D721Med (cell line): ENCODE results near the gene ADSS1.

Source experiments
- DNase-seq: peaks from one replicate; pipeline ENCODE4 v3.0.0; 2011; ENCODE audit warnings: low spot score; ENCODE audit not compliant: insufficient read length
- FAIRE-seq: peaks from 2 replicates; lab custom pipeline; 2011; peaks lifted over from hg19 to GRCh38; lab: Jason Lieb, UNC
- TF ChIP-seq, protein P1 (sequence below): IDR thresholded peaks from 2 replicates; pipeline ENCODE4 v1.5.1; 2012; ENCODE audit warnings: mild to moderate bottlenecking, control low read depth; ENCODE audit not compliant: insufficient read depth; ENCODE audit errors: missing control alignments

Gene ADSS1

DNA sequence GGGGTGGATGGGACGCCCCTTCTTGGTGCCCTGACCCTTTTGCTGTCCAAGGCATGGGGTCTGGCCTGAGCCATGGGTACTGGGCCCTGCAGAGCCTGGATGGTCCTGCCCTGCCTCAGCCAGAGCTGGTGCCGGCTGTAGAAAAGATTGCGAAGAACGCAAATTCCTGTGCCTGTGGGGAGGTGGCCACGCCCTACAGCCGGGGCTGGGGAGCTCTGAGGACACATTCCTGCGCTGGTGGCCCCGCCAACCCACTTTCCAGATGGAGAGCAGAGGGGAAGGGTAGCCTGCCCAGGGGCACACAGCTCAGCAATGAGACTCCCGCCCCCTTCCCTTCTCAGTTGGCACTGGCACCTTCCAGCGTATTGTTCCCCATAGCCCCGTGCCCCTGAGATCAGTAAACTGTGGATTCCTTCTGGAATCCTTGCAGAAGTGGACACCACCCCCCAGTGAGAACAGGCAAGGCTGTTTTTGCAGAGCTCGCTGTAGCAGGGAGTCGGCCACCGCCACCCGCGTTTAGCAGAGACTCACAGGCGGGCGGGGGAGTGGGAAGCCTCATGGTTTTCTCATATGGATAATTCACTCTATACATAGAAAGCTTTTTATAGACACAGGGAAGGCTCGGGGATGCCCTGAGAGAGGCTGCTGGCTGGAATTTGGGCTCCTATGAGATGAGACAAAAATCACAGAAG lies 26.0 kb upstream of the ADSS1 start:
- DNase-seq (no peak), FAIRE-seq (no peak)
- TF ChIP-seq, protein P1, sequence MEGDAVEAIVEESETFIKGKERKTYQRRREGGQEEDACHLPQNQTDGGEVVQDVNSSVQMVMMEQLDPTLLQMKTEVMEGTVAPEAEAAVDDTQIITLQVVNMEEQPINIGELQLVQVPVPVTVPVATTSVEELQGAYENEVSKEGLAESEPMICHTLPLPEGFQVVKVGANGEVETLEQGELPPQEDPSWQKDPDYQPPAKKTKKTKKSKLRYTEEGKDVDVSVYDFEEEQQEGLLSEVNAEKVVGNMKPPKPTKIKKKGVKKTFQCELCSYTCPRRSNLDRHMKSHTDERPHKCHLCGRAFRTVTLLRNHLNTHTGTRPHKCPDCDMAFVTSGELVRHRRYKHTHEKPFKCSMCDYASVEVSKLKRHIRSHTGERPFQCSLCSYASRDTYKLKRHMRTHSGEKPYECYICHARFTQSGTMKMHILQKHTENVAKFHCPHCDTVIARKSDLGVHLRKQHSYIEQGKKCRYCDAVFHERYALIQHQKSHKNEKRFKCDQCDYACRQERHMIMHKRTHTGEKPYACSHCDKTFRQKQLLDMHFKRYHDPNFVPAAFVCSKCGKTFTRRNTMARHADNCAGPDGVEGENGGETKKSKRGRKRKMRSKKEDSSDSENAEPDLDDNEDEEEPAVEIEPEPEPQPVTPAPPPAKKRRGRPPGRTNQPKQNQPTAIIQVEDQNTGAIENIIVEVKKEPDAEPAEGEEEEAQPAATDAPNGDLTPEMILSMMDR = no peak

DNA sequence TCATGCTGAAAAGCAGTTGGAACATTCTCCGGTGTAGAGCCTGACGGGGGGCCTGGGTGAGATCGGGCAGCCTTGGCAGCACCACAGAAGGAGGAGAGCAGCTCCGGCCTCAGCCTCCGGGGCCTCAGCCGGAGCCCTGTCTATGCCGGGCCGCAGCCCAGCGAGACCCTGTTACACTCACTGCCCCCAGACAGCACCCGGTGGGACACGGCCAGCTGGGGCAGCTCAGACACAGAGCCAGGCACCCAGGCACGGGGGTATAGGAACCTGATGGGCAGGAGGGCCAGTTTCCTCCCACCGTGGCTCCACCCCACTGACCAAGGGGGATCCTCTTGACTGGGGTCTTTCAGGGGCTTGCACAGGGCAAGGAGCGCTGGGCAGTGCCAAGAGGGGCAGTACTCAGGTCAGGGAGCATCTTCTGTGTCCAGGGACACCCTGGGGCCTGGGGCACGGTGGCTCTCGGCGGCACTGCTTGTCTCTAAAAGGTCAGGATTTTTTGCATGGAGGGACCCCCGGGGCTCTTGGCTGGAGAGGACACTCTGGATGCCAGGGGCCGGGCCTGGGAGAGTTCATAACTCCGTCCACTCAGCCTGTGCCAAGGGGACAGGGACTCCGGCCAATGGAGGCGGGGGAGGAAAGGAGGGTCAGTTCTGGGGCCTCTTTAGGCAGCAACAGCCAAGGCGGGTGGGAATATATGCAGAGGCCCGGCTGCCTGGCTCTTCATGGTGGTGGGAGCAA lies 25.2 kb upstream of the ADSS1 start:
- no peak for FAIRE-seq
- DNase-seq = no peak
- TF ChIP-seq, protein P1 = no peak

DNA sequence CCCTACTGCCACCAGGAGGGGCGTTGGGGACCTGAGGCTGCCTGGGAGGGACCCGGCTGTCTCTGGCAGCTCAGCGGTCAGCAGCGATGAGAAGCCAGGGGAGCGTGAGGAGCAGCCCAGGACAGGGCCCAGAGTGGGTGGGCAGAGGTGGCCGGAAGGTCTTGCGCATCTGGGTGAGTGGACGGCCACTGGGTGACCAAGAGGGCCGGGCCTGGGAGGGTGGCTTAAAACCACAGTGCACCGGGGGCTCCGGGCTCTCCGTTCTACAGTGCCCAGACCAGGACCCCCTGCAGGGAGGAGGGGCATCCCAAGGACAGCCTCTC lies 24.6 kb upstream of the ADSS1 start:
- DNase-seq (no peak), FAIRE-seq (no peak)
- TF ChIP-seq, protein P1 = no peak

DNA sequence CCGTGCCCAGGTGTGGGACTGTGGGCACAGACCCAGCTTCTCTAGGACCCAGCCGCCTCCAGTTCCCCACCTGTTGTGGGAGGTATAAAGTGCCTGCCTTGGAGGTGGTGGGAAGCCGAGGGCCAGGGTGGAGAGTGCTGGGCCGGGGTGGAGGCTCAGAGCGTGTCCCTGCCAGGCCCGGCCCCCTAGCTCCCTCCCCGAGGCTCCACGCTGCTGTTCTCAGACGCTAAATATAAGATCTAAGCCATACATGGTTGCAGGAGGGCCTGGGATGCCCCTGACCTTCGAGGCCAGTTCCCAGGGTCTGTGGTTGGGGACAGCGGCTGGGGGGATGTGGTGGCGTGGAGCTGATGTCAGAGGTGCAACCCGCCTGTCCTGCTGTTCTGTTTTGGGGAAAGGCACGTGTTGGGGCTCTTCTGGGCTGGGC lies 23.8 kb upstream of the ADSS1 start:
- TF ChIP-seq, protein P1 = no peak
- DNase-seq (no peak), FAIRE-seq (no peak)

DNA sequence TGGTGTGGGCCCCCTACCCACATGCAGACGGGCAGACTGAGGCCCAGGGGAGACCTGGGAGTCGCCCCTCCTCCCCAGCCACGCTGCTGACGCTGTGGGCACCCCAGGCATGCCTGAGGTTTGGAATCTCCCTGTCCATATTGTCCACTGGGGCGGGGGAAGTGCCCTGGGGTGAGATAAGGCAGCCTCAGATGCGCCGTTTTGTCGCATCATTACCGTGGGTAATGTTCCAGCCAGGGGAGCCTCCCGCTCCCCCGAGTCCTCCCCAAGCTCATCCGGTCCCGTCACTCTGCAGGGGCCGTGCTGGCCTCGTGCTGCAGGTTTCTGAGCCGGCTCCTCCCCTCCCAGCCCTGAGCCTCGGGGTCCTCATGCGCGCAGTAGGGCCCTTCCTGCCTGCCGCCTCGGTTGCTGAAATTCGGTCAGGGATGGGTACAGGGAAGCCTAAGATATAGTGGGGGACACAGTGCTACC lies 23.2 kb upstream of the ADSS1 start:
- TF ChIP-seq, protein P1 = no peak
- DNase-seq = no peak
- FAIRE-seq = no peak

DNA sequence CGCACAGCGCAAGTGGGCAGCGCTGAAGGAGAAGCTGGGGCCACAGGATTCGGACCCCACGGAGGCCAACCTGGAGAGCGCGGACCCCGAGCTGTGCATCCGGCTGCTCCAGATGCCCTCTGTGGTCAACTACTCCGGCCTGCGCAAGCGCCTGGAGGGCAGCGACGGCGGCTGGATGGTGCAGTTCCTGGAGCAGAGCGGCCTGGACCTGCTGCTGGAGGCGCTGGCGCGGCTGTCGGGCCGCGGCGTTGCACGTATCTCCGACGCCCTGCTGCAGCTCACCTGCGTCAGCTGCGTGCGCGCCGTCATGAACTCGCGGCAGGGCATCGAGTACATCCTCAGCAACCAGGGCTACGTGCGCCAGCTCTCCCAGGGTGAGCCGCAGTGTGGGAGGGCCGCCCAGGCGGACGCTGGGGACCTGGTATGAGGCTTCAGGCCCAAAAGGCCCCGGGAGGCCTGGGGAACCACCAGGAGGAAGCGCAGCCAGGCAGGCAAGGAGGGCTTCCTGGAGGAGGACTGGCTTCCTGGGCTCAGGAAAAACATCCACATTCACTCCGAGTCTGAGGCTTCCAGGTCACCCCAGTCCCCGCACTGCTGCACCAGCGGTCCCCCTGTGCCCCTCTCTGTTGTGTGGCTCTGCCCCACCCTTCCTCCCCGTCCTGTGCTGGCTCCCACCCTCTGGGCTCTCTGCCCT lies 22.5 kb upstream of the ADSS1 start:
- DNase-seq (no peak), FAIRE-seq (no peak)
- TF ChIP-seq, protein P1 = no peak
